Right forelimb (tissue), 1 donor: ENCODE data around the gene ZNF594.
"Not testable (repeated sequence)": the region's sequence is repeated elsewhere in the genome, so short reads cannot be mapped to it uniquely, and the experiment has no call there.

ENCODE experiments used
- DNase-seq: peaks from one replicate; pipeline ENCODE4 v3.0.0-alpha.2; 2018

Gene ZNF594

GRCh38 chr17:5135726-5136579 lies 55.7 kb downstream of the ZNF594 start:
- DNase-seq = no peak

GRCh38 chr17:5135131-5135712 lies 56.4 kb downstream of the ZNF594 start:
- DNase-seq = not testable (repeated sequence)

DNA sequence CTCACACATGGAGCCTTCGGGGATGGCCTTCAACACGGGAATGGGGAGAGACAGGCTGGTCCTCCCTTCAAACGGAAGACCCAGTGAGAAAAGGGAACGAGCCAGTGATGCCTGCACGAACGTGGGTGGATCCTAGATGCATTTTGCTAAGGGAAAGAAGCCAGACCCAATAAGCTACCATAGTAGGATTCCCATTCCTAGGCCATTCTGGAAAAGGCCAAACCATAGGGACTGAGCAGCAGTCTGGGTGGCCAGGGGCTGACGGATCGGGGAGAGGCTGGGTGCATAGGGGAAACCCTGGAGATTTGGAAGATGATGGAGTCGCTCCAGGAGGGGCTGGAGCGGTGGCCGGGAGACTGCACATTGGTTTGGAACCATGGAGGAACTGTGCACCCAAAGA lies 57.1 kb downstream of the ZNF594 start:
- DNase-seq = not testable (repeated sequence)

DNA sequence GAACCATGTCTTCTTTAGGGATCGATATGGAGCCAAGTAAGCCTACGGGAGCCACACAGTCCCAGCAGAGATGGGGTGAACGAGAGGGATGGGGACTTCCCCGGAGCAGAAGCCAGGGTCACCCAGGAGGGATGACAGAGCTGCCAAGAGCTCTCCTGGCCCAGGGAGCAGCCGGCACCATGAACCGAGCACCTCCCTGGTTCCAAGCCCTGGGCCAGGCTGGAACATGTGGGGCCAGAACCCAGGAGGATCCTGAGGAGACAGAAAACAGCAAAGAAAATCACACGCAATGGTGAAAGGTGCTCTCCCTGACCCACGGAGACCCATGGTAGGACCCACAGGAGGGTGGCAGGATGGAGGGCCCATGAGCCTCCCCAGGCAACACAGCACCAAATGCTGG lies 57.7 kb downstream of the ZNF594 start:
- not testable (repeated sequence) for DNase-seq

- no peak for DNase-seq
Measured at GRCh38 chr17:5133311-5133710, 58.4 kb downstream of the ZNF594 start.

DNA sequence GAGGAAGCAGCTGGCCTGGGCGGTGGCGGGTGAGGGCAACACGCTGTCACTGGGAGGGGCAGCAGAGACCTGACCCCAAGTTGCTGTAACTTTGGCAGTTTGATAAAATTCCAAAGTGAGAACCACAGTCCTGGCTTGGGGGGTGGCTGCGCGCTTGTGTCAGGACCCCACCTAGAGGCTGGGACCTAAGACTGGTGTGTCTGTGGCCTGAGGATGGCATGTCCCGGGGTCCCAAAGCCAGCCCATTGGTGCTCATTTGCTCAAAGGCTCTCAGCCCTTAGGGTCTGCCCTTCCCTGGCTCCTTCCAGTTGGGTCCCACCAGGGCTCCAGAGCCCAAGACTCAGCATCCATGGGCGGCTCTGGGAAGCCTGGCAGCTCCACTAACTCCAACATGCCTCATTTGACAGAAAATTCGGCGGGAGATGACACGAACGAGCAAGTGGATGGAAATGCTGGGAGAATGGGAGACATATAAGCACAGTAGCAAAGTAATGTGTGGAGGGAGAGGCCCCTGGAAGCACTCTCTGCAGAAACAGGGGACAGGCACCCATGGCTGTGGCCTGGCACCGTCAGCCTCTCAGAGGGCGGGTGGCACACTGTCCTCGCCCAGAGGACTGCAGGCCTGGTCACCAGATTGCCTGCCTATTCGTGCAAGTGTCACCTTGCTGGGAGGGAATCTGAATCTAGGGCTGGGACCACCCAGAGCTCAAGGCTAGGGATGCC lies 59.0 kb downstream of the ZNF594 start:
- DNase-seq = not testable (repeated sequence)

GRCh38 chr17:5131799-5132502 lies 59.7 kb downstream of the ZNF594 start:
- not testable (repeated sequence) for DNase-seq

DNA sequence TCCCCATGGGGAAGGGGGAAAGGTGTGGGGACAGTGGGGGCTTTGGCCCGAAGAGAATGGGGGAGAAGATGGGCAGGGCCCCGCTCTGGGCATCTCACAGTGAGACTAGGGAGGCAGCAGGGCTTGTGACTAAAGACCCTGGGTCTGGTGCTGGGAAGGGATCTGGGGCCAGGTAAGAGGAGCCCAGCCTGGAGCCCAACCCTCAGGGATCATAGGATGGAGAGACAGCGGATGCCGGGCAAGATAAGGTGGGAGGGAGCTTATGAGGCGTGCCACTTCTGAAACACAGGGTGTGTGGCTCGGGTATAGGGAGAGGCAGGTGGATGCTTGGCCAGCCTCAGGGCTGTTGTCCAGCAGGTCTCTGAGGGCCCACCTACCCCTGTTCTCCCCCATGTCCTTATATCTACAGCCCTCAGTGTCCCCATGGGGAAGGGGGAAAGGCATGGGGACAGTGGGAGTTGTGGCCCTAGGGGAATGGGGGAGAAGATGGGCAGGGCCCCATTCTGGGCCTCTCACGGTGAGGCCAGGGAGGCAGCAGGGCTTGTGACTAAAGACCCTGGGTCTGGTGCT lies 60.4 kb downstream of the ZNF594 start:
- no peak for DNase-seq

GRCh38 chr17:5130687-5131086 lies 61.0 kb downstream of the ZNF594 start:
- DNase-seq = not testable (repeated sequence)

GRCh38 chr17:5130261-5130660 lies 61.4 kb downstream of the ZNF594 start:
- DNase-seq = not testable (repeated sequence)

DNA sequence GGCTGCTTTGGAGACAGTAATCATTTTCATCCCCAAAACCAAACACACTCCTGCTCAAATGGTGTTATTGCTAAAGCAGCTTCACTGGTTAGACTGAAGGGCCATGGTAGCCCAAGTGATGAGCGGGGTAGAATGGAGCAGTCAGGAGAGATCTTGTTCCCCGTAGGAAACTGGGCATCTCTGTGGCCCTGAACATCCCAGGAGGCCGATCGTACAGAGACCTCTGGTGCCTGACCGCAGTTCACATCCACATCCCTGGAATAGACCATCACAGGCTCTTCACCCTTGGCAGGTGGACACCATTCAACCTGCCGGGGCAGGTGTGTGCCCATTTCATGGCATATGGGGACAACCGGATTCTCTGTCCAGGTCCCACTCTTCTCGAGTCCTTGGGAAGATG lies 61.9 kb downstream of the ZNF594 start:
- not testable (repeated sequence) for DNase-seq
